H9 (cell line): ENCODE measurements around the gene CNOT10. TPM values are rescaled to one million over a fixed set of nuclear protein-coding genes. Genes with fewer than 3 reads are reported as not detected.

Experiments used
- DNase-seq: peaks from one replicate; pipeline ENCODE4 v3.0.0-alpha.2; 2017
- H2AFZ ChIP-seq: one replicate; pipeline ENCODE4 v1.6.1; 2013; ENCODE audit warnings: mild to moderate bottlenecking, low read length, control low read depth, moderate library complexity
- H2AK5ac ChIP-seq: 2 replicates; pipeline ENCODE4 v1.6.1; 2013; ENCODE audit warnings: low read length, control low read depth, mixed read lengths; ENCODE audit not compliant: insufficient read length
- H2BK120ac ChIP-seq: one replicate; pipeline ENCODE4 v1.6.1; 2013; ENCODE audit warnings: low read depth, mild to moderate bottlenecking, low read length, control low read depth, inconsistent platforms; ENCODE audit not compliant: poor library complexity, severe bottlenecking
- H2BK12ac ChIP-seq: 2 replicates; pipeline ENCODE4 v1.6.1; 2013; ENCODE audit warnings: low read length, control low read depth, mixed read lengths, low read depth; ENCODE audit not compliant: insufficient read length
- H2BK15ac ChIP-seq: 2 replicates; pipeline ENCODE4 v1.6.1; 2013; ENCODE audit warnings: low read depth, low read length, control low read depth
- H2BK20ac ChIP-seq: one replicate; pipeline ENCODE4 v1.6.1; 2013; ENCODE audit warnings: low read depth, mild to moderate bottlenecking, low read length, control low read depth, inconsistent platforms; ENCODE audit not compliant: poor library complexity, severe bottlenecking
- H2BK5ac ChIP-seq: 2 replicates; pipeline ENCODE4 v1.6.1; 2013; ENCODE audit warnings: low read length, control low read depth, mixed read lengths; ENCODE audit not compliant: insufficient read length
- H3K14ac ChIP-seq: 2 replicates; pipeline ENCODE4 v1.6.1; 2013; ENCODE audit warnings: low read length, control low read depth; ENCODE audit not compliant: insufficient read depth
- H3K18ac ChIP-seq: 2 replicates; pipeline ENCODE4 v1.6.1; 2013; ENCODE audit warnings: low read depth, mild to moderate bottlenecking, mixed read lengths, low read length, control low read depth; ENCODE audit not compliant: insufficient read length
- H3K23ac ChIP-seq: 2 replicates; pipeline ENCODE4 v1.6.1; 2013; ENCODE audit warnings: low read length, control low read depth, mixed read lengths, low read depth; ENCODE audit not compliant: insufficient read length
- H3K23me2 ChIP-seq: 2 replicates; pipeline ENCODE4 v1.6.1; 2013; ENCODE audit warnings: low read depth, mild to moderate bottlenecking, mixed read lengths, low read length, control low read depth; ENCODE audit not compliant: insufficient read length, poor library complexity, severe bottlenecking
- H3K27ac ChIP-seq: 2 replicates; pipeline ENCODE4 v1.5.1; 2013; ENCODE audit warnings: low read length, control low read depth, mixed read lengths, low read depth; ENCODE audit not compliant: insufficient read length
- H3K27me3 ChIP-seq: 2 replicates; pipeline ENCODE4 v1.6.1; 2013; ENCODE audit warnings: low read length, control low read depth, inconsistent platforms; ENCODE audit not compliant: insufficient read depth
- H3K4ac ChIP-seq: 2 replicates; pipeline ENCODE4 v1.6.1; 2013; ENCODE audit warnings: low read depth, mild to moderate bottlenecking, control low read depth, inconsistent platforms, low read length, moderate library complexity
- H3K4me1 ChIP-seq: 2 replicates; pipeline ENCODE4 v1.6.1; 2013; ENCODE audit warnings: low read length, control low read depth, inconsistent platforms; ENCODE audit not compliant: insufficient read depth
- H3K4me2 ChIP-seq: 2 replicates; pipeline ENCODE4 v1.6.1; 2013; ENCODE audit warnings: low read length, control low read depth, mixed read lengths; ENCODE audit not compliant: insufficient read length, insufficient read depth
- H3K56ac ChIP-seq: 2 replicates; pipeline ENCODE4 v1.6.1; 2013; ENCODE audit warnings: low read depth, mild to moderate bottlenecking, mixed read lengths, low read length, control low read depth; ENCODE audit not compliant: insufficient read length
- H3K79me1 ChIP-seq: 2 replicates; pipeline ENCODE4 v1.6.1; 2013; ENCODE audit warnings: low read depth, mild to moderate bottlenecking, moderate library complexity, low read length, control low read depth, inconsistent platforms; ENCODE audit not compliant: insufficient read depth, poor library complexity, severe bottlenecking
- H3K79me2 ChIP-seq: 2 replicates; pipeline ENCODE4 v1.6.1; 2013; ENCODE audit warnings: low read length, control low read depth, inconsistent platforms; ENCODE audit not compliant: insufficient read depth
- H3K9ac ChIP-seq: 2 replicates; pipeline ENCODE4 v1.6.1; 2013; ENCODE audit warnings: low read length, control low read depth, mixed read lengths; ENCODE audit not compliant: insufficient read length; ENCODE audit errors: extremely low read depth
- H3K9me3 ChIP-seq: one replicate; pipeline ENCODE4 v1.6.1; 2013; ENCODE audit warnings: low read depth, low read length, inconsistent platforms; ENCODE audit not compliant: control insufficient read depth
- H3T11ph ChIP-seq: one replicate; pipeline ENCODE4 v1.6.1; 2013; ENCODE audit warnings: mild to moderate bottlenecking, low read length, control low read depth, inconsistent platforms
- H4K20me1 ChIP-seq: one replicate; pipeline ENCODE4 v1.6.1; 2013; ENCODE audit not compliant: control insufficient read depth, insufficient read length, insufficient read depth
- H4K5ac ChIP-seq: 2 replicates; pipeline ENCODE4 v1.6.1; 2013; ENCODE audit warnings: low read depth, mild to moderate bottlenecking, mixed read lengths, low read length, control low read depth; ENCODE audit not compliant: insufficient read length
- H4K8ac ChIP-seq: replicated peaks from 2 replicates; pipeline ENCODE4 v1.6.1; 2013; ENCODE audit warnings: low read length, control low read depth, mixed read lengths, low read depth; ENCODE audit not compliant: insufficient read length
- H4K91ac ChIP-seq: 2 replicates; pipeline ENCODE4 v1.6.1; 2013; ENCODE audit warnings: low read depth, mild to moderate bottlenecking, moderate library complexity, mixed read lengths, low read length, control low read depth; ENCODE audit not compliant: insufficient read length
- H3K27ac Mint-ChIP-seq, 3 experiments: 2 replicates in 2 of 3; 3 replicates in 1 of 3; pipeline ENCODE4 v1.8.0; 2020 to 2021; ENCODE audit warnings: mixed read lengths in 3 of 3, mild to moderate bottlenecking in 1 of 3, moderate library complexity in 1 of 3
- H3K27me3 Mint-ChIP-seq: 2 replicates; pipeline ENCODE4 v1.8.0; 2021; ENCODE audit warnings: low read depth, mild to moderate bottlenecking, moderate library complexity, mixed read lengths
- H3K36me3 Mint-ChIP-seq, 3 experiments: 2 replicates in 2 of 3; 3 replicates in 1 of 3; pipeline ENCODE4 v1.8.0; 2020 to 2021; ENCODE audit warnings: low read depth in 3 of 3, mixed read lengths in 3 of 3; ENCODE audit not compliant: insufficient read depth in 1 of 3
- H3K4me1 Mint-ChIP-seq, 2 experiments: 2 replicates each; pipeline ENCODE4 v1.8.0; 2020; ENCODE audit warnings: mixed read lengths in 2 of 2
- H3K4me3 Mint-ChIP-seq, 2 experiments: 2 replicates in 1 of 2; 3 replicates in 1 of 2; pipeline ENCODE4 v1.8.0; 2020 to 2021; ENCODE audit warnings: mild to moderate bottlenecking in 2 of 2, mixed read lengths in 2 of 2, moderate library complexity in 1 of 2
- H3K9me3 Mint-ChIP-seq, 2 experiments: 2 replicates in 1 of 2; 3 replicates in 1 of 2; pipeline ENCODE4 v1.8.0; 2020; ENCODE audit warnings: mild to moderate bottlenecking in 2 of 2, mixed read lengths in 2 of 2, moderate library complexity in 1 of 2
- WGBS: extraction: QIAGEN DNeasy Blood & Tissue Kit; methylation state at CpG from one replicate; pipeline ENCODE4 v1.1.7; 2013; ENCODE audit warnings: missing lambda C conversion rate, low lambda C conversion rate, mixed read lengths; ENCODE audit not compliant: insufficient read length; ENCODE audit errors: extremely low coverage; 5-methylcytosine and 5-hydroxymethylcytosine counted together
- total RNA-seq: library from RNA; stranded (reverse); gene quantifications from 2 replicates; pipeline ENCODE4 v1.2.1, GENCODE V29; 2021
- TF ChIP-seq, protein P1 (sequence below): fragments of 200-600 bp; sonication (generic); conservative IDR thresholded peaks from 3 replicates; pipeline ENCODE4 v1.8.0; 2021; ENCODE audit warnings: antibody characterized with exemption, mild to moderate bottlenecking

CNOT10 gene
- total RNA-seq, 1 experiment from 2014 or later = 55.4 TPM

DNA sequence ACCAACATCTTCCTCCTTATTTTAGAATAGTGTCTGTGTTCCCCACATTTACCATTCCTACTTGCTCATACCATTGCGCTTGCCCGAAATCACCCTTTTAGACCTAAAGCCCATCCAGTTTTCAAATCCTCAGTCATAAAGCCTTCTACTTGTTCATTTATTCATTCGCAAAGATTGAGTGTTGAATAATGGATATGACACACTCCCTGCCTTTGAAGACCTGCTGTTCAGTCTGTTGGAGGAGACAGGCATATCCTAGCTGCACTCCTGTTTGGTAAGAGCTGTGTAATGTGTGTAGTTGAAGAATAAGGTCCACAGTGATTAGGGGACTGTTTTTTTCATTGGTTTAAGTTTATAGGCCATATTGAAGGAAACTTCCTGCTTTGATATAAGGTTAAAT lies 1.7 kb downstream of the CNOT10 start:
- H3K27ac ChIP-seq = no peak overlapping the region
- H4K20me1 ChIP-seq = no peaks in the 10 kb centered on the region
- H3K9ac ChIP-seq = no peak overlapping the region
- no peak for DNase-seq
- H3K18ac ChIP-seq = no peak overlapping the region
- peaks cover 4% of the 10 kb centered on the region for H3K23me2 ChIP-seq
- no peak overlapping the region for H3K56ac ChIP-seq
- peak overlapping the region; percentile 87 to 96 for H3K4me3 Mint-ChIP-seq
- H3K79me1 ChIP-seq = no peaks in the 10 kb centered on the region
- H3K9me3 Mint-ChIP-seq = no peaks in the 10 kb centered on the region
- no peak overlapping the region for H2AK5ac ChIP-seq
- no peak overlapping the region for H2AFZ ChIP-seq
- TF ChIP-seq, protein P1, sequence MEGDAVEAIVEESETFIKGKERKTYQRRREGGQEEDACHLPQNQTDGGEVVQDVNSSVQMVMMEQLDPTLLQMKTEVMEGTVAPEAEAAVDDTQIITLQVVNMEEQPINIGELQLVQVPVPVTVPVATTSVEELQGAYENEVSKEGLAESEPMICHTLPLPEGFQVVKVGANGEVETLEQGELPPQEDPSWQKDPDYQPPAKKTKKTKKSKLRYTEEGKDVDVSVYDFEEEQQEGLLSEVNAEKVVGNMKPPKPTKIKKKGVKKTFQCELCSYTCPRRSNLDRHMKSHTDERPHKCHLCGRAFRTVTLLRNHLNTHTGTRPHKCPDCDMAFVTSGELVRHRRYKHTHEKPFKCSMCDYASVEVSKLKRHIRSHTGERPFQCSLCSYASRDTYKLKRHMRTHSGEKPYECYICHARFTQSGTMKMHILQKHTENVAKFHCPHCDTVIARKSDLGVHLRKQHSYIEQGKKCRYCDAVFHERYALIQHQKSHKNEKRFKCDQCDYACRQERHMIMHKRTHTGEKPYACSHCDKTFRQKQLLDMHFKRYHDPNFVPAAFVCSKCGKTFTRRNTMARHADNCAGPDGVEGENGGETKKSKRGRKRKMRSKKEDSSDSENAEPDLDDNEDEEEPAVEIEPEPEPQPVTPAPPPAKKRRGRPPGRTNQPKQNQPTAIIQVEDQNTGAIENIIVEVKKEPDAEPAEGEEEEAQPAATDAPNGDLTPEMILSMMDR = no peak
- H3K23ac ChIP-seq = no peak overlapping the region
- peaks cover 4% of the 10 kb centered on the region; the same call in 1 of the 2 replicates for H3K4me1 ChIP-seq
- H2BK15ac ChIP-seq = no peak overlapping the region
- no peak overlapping the region for H4K91ac ChIP-seq
- H3K14ac ChIP-seq = no peak overlapping the region
- H3K79me2 ChIP-seq = peaks cover 12% of the 10 kb centered on the region
- H3K27me3 ChIP-seq = no peaks in the 10 kb centered on the region
- H4K8ac ChIP-seq = no peak overlapping the region
- H2BK5ac ChIP-seq = no peak overlapping the region
- H3K27me3 Mint-ChIP-seq = no peaks in the 10 kb centered on the region
- WGBS = no CpG with 5 or more reads among the region's 3 CpGs
- no peak overlapping the region for H4K5ac ChIP-seq
- H2BK12ac ChIP-seq = no peak overlapping the region
- no peak overlapping the region for H3T11ph ChIP-seq
- peaks cover 20 to 24% of the 10 kb centered on the region in 2 experiments for H3K4me1 Mint-ChIP-seq
- peaks cover 11 to 19% (median 13%) of the 10 kb centered on the region in 3 experiments; a peak in 6 of 7 replicates for H3K36me3 Mint-ChIP-seq
- H2BK20ac ChIP-seq = no peak overlapping the region
- H3K4me2 ChIP-seq = peak overlapping the region; percentile 59
- H3K4ac ChIP-seq = no peak overlapping the region
- H2BK120ac ChIP-seq = no peak overlapping the region
- H3K27ac Mint-ChIP-seq = no peak overlapping the region
- no peaks in the 10 kb centered on the region for H3K9me3 ChIP-seq
